Activated CD4-positive, alpha-beta T cell treated with anti-CD3 and anti-CD28 coated beads for 24 hours (primary cell): ENCODE results near the gene SUPT20H.
"Not testable (repeated sequence)": the region's sequence is repeated elsewhere in the genome, so short reads cannot be mapped to it uniquely, and the experiment has no call there.

Source experiments
- DNase-seq, 2 donors: peaks; one replicate each; pipeline ENCODE4 v3.0.0-alpha.2; 2020; ENCODE audit warnings: low read depth in 2 of 2

SUPT20H gene

GRCh38 chr13:37069597-37070103 is 10.2 kb upstream of the SUPT20H start:
- no peak for DNase-seq

GRCh38 chr13:37068962-37069361 is 9.5 kb upstream of the SUPT20H start:
- no peak for DNase-seq

- no peak for DNase-seq
Observed at GRCh38 chr13:37067874-37068273, 8.4 kb upstream of the SUPT20H start.

- DNase-seq = no peak
Observed at GRCh38 chr13:37065890-37066526, 6.5 kb upstream of the SUPT20H start.

GRCh38 chr13:37059848-37060192 is 332 bp upstream of the SUPT20H start:
- no peak for DNase-seq

- DNase-seq = not testable (repeated sequence)
Observed at GRCh38 chr13:37056228-37056627, 3.3 kb downstream of the SUPT20H start.

- not testable (repeated sequence) for DNase-seq
Observed at GRCh38 chr13:37053111-37053510, 6.4 kb downstream of the SUPT20H start.

- DNase-seq = no peak
Observed at GRCh38 chr13:37049810-37050209, 9.7 kb downstream of the SUPT20H start.

- no peak for DNase-seq
Observed at GRCh38 chr13:37047846-37048245, 11.6 kb downstream of the SUPT20H start.

- no peak for DNase-seq
Observed at GRCh38 chr13:37047032-37047431, 12.5 kb downstream of the SUPT20H start.

GRCh38 chr13:37046062-37046461 is 13.4 kb downstream of the SUPT20H start:
- no peak for DNase-seq

GRCh38 chr13:37040789-37041188 is 18.7 kb downstream of the SUPT20H start:
- DNase-seq = no peak

- DNase-seq = no peak
Observed at GRCh38 chr13:37039896-37040295, 19.6 kb downstream of the SUPT20H start.

- DNase-seq = no peak
Observed at GRCh38 chr13:37037241-37037640, 22.2 kb downstream of the SUPT20H start.

GRCh38 chr13:37029617-37030016 is 29.9 kb downstream of the SUPT20H start:
- no peak for DNase-seq

GRCh38 chr13:37027639-37028038 is 31.8 kb downstream of the SUPT20H start:
- DNase-seq = no peak

- no peak for DNase-seq
Observed at GRCh38 chr13:37026771-37027170, 32.7 kb downstream of the SUPT20H start.

- DNase-seq = no peak
Observed at GRCh38 chr13:37023871-37024270, 35.6 kb downstream of the SUPT20H start.

- no peak for DNase-seq
Observed at GRCh38 chr13:37014609-37015008, 44.9 kb downstream of the SUPT20H start.

GRCh38 chr13:37011788-37012187 is 47.7 kb downstream of the SUPT20H start:
- no peak for DNase-seq

- no peak for DNase-seq
Observed at GRCh38 chr13:37011002-37011401, 48.5 kb downstream of the SUPT20H start.

- DNase-seq = no peak
Observed at GRCh38 chr13:37010424-37010823, 49.1 kb downstream of the SUPT20H start.

GRCh38 chr13:37009692-37010091 is 49.8 kb downstream of the SUPT20H start:
- no peak for DNase-seq

GRCh38 chr13:37001921-37002250 is 57.6 kb downstream of the SUPT20H start:
- no peak for DNase-seq
